SK-N-SH (cell line): ENCODE results near the gene KCNN3. TPM values are rescaled to one million over a fixed set of nuclear protein-coding genes. Genes with fewer than 3 reads are reported as not detected.
A peak's percentile ranks its signal among the peaks of the same experiment; 100 is the strongest.

ENCODE experiments used
- CTCF ChIA-PET: fragments of 300-600, 350-600 bp; formaldehyde crosslinking; extraction: SDS; loops from one replicate; lab custom pipeline; 2021; lab: Yijun Ruan, JAX
- POLR2A ChIA-PET: fragments of 350-600 bp; sonication (Branson Sonifier 250); formaldehyde crosslinking; extraction: SDS; loops from one replicate; lab custom pipeline; 2020; ENCODE audit warnings: antibody characterized with exemption, inconsistent platforms; lab: Yijun Ruan, JAX
- DNase-seq: peaks from one replicate; pipeline ENCODE4 v3.0.0; 2012
- H2AFZ ChIP-seq: fragments of 200-600 bp; sonication (generic); 2 replicates; pipeline ENCODE4 v1.8.1; 2016; ENCODE audit warnings: antibody characterized with exemption, mild to moderate bottlenecking, low read depth
- H3F3A ChIP-seq: fragments of 200-600 bp; sonication (generic); replicated peaks from 2 replicates; pipeline ENCODE3; 2016; ENCODE audit warnings: antibody characterized with exemption, mild to moderate bottlenecking; ENCODE audit not compliant: insufficient read depth
- H3K27ac ChIP-seq, 2 experiments: fragments of 200-500 bp in 1 of 2; fragments of 200-600 bp in 1 of 2; sonication (Bioruptor generic) in 1 of 2; sonication (generic), shearing (Covaris generic) in 1 of 2; 2 replicates each; pipeline versions ENCODE4 v1.5.1 to v1.6.1; 2014 to 2016; ENCODE audit warnings: low read depth in 2 of 2, inconsistent platforms in 1 of 2, low read length in 1 of 2, mild to moderate bottlenecking in 1 of 2, mixed read lengths in 1 of 2
- H3K27me3 ChIP-seq: fragments of 200-600 bp; sonication (generic), shearing (Covaris generic); 2 replicates; pipeline ENCODE4 v1.6.1; 2016; ENCODE audit warnings: mixed run types; ENCODE audit not compliant: insufficient read depth
- H3K36me3 ChIP-seq, 2 experiments: fragments of 200-500 bp in 1 of 2; fragments of 200-600 bp in 1 of 2; sonication (Bioruptor generic) in 1 of 2; sonication (generic) in 1 of 2; replicated peaks in 1 of 2; 2 replicates each; pipeline versions ENCODE3 to v1.5.1; 2014 to 2016; ENCODE audit warnings: low read length in 1 of 2, mild to moderate bottlenecking in 1 of 2; ENCODE audit not compliant: insufficient read depth in 2 of 2, control insufficient read depth in 1 of 2
- H3K4me1 ChIP-seq, 2 experiments: fragments of 200-500 bp in 1 of 2; fragments of 200-600 bp in 1 of 2; sonication (Bioruptor generic) in 1 of 2; sonication (generic), shearing (Covaris generic) in 1 of 2; 2 replicates each; pipeline versions ENCODE4 v1.5.1 to v1.6.1; 2014 to 2016; ENCODE audit warnings: low read depth in 1 of 2, low read length in 1 of 2, mixed run types in 1 of 2; ENCODE audit not compliant: insufficient read depth in 2 of 2, control insufficient read depth in 1 of 2
- H3K4me2 ChIP-seq: fragments of 200-600 bp; sonication (generic), shearing (Covaris generic); 2 replicates; pipeline ENCODE4 v1.6.1; 2017; ENCODE audit warnings: mixed run types
- H3K4me3 ChIP-seq, 2 experiments: fragments of 200-500 bp in 1 of 2; fragments of 200-600 bp in 1 of 2; sonication (Bioruptor generic) in 1 of 2; sonication (generic), shearing (Covaris generic) in 1 of 2; 2 replicates each; pipeline versions ENCODE4 v1.5.1 to v1.8.1; 2014 to 2016; ENCODE audit warnings: low read depth in 2 of 2, inconsistent platforms in 1 of 2, low read length in 1 of 2, mild to moderate bottlenecking in 1 of 2, mixed read lengths in 1 of 2, moderate library complexity in 1 of 2
- H3K79me2 ChIP-seq: fragments of 200-600 bp; sonication (generic); 2 replicates; pipeline ENCODE4 v1.8.1; 2017; ENCODE audit warnings: mild to moderate bottlenecking; ENCODE audit not compliant: insufficient read depth
- H3K9ac ChIP-seq: fragments of 200-600 bp; sonication (generic); 2 replicates; pipeline ENCODE4 v1.6.1; 2017; ENCODE audit warnings: mixed run types
- H3K9me2 ChIP-seq: fragments of 200-600 bp; sonication (generic); 2 replicates; pipeline ENCODE4 v1.6.1; 2017; ENCODE audit warnings: mixed run types
- H3K9me3 ChIP-seq: fragments of 200-600 bp; sonication (generic); 2 replicates; pipeline ENCODE4 v1.6.1; 2017; ENCODE audit warnings: mixed run types, mild to moderate bottlenecking, moderate library complexity
- H4K20me1 ChIP-seq: fragments of 200-600 bp; sonication (generic); 2 replicates; pipeline ENCODE4 v1.6.1; 2017; ENCODE audit warnings: mild to moderate bottlenecking, mixed run types; ENCODE audit not compliant: insufficient read depth
- CHD2 ChIP-seq: fragments of 150-350 bp; IDR thresholded peaks from 2 replicates; pipeline ENCODE4 v1.6.1; 2018; ENCODE audit warnings: low read length; ENCODE audit not compliant: partially characterized antibody
- FOSL2 ChIP-seq: IDR thresholded peaks from 2 replicates; pipeline ENCODE4 v1.4.0; 2012; ENCODE audit warnings: low read depth, mild to moderate bottlenecking, moderate library complexity, borderline replicate concordance
- FOXJ3 ChIP-seq: sonication (generic); formaldehyde crosslinking; IDR thresholded peaks from 2 replicates; pipeline ENCODE4 v1.5.1; 2020; ENCODE audit warnings: mild to moderate bottlenecking, missing genetic modification reagents
- GABPA ChIP-seq: IDR thresholded peaks from 2 replicates; pipeline ENCODE4 v1.4.0; 2012; ENCODE audit warnings: low read depth, mild to moderate bottlenecking
- IRF3 ChIP-seq: fragments of 150-350 bp; IDR thresholded peaks from 2 replicates; pipeline ENCODE4 v1.6.1; 2016; ENCODE audit warnings: mild to moderate bottlenecking, low read depth, low read length
- JUND ChIP-seq: IDR thresholded peaks from 2 replicates; pipeline ENCODE4 v1.4.0; 2012
- NFIC ChIP-seq: IDR thresholded peaks from 2 replicates; pipeline ENCODE4 v1.4.0; 2012; ENCODE audit warnings: borderline replicate concordance
- POLR2AphosphoS5 ChIP-seq: IDR thresholded peaks from 2 replicates; pipeline ENCODE4 v1.6.1; 2012; ENCODE audit warnings: low read depth, low read length
- RCOR1 ChIP-seq: fragments of 150-350 bp; IDR thresholded peaks from 2 replicates; pipeline ENCODE4 v1.6.1; 2017; ENCODE audit warnings: antibody characterized with exemption, low read length
- RFX5 ChIP-seq: IDR thresholded peaks from 2 replicates; pipeline ENCODE4 v1.6.1; 2012; ENCODE audit warnings: mild to moderate bottlenecking, improper control_type of control experiment, low read length
- TAF1 ChIP-seq: IDR thresholded peaks from 2 replicates; pipeline ENCODE4 v1.6.1; 2012; ENCODE audit warnings: low read depth, mild to moderate bottlenecking, low read length, moderate library complexity, borderline replicate concordance
- TCF12 ChIP-seq: IDR thresholded peaks from 2 replicates; pipeline ENCODE4 v1.4.0; 2012
- TEAD4 ChIP-seq: IDR thresholded peaks from 2 replicates; pipeline ENCODE4 v1.4.0; 2012; ENCODE audit warnings: mild to moderate bottlenecking, borderline replicate concordance; ENCODE audit not compliant: insufficient read depth
- YY1 ChIP-seq: IDR thresholded peaks from 2 replicates; pipeline ENCODE4 v1.4.0; 2012; ENCODE audit warnings: low read depth, mild to moderate bottlenecking
- WGBS: methylation state at CpG from one replicate; pipeline ENCODE4 v1.1.6; 2017; ENCODE audit warnings: low lambda C conversion rate; 5-methylcytosine and 5-hydroxymethylcytosine counted together
- polyA plus RNA-seq, 3 experiments: library from polyadenylated mRNA; depleted of rRNA; stranded (reverse); fragments of >200 nt; gene quantifications; 2 replicates each; pipeline ENCODE4 v1.2.3, GENCODE V29; 2012
- TF ChIP-seq, protein P1 (sequence below): fragments of 150-350 bp; IDR thresholded peaks from 2 replicates; pipeline ENCODE4 v1.6.1; 2017; ENCODE audit warnings: antibody characterized with exemption, low read length, low read depth, borderline replicate concordance
- TF ChIP-seq, protein P2 (sequence below): IDR thresholded peaks from 2 replicates; pipeline ENCODE4 v1.4.0; 2012; ENCODE audit warnings: low read depth, borderline replicate concordance
- TF ChIP-seq, protein P3 (sequence below): IDR thresholded peaks from 2 replicates; pipeline ENCODE4 v1.4.0; 2012; ENCODE audit warnings: low read depth, borderline replicate concordance
- TF ChIP-seq, protein P4 (sequence below): fragments of 200-600 bp; sonication (generic); IDR thresholded peaks from 2 replicates; pipeline ENCODE4 v1.6.1; 2017; ENCODE audit warnings: antibody characterized with exemption, mild to moderate bottlenecking, moderate library complexity

The KCNN3 gene
- polyA plus RNA-seq, 1 of the 3 experiments (the other 2 are of a cell fraction), result 0.16 TPM

DNA sequence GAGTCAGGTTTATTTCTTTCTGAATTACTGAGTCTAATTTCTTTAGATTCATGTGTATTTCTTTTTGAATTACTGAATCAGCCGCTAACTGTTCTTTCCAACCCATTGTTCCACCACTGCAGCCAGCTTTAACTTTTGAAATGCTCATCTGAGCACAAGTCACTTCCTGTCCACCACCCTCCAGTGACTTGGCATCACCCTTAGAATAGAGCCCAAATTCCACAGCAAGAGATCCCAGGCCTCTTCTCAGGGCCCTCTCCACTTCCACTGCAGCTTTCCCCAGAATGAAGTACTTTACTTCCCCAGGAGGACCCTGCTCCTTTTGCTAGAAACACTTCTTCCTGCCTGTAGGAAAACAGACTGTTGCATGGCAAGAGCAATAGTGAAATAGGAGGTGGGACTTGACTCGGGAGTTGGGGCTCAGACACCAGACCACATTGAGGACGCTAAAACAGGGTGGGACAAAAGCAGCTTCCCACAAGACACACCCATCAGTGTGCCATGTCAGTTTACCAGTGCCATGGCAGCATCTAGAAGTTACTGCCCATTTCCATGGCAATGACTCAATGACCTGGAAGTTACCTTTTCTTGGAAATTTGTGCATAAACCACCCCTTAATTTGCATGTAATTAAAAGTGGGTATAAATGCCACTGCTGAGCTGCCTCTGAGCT, 205.6 kb downstream of the KCNN3 start:
- H3F3A ChIP-seq, result no peaks in the 10 kb centered on the region
- H3K4me2 ChIP-seq, result no peak overlapping the region
- H3K27me3 ChIP-seq, result peaks cover 10% of the 10 kb centered on the region; the same call in 1 of the 2 replicates
- POLR2A ChIA-PET, result no interaction called here
- H3K27ac ChIP-seq, result no peak overlapping the region
- H3K9me2 ChIP-seq, result no peaks in the 10 kb centered on the region
- no peak for DNase-seq
- H2AFZ ChIP-seq, result no peak overlapping the region
- CTCF ChIA-PET, result interaction anchor here (1.0 to 3.9 kb wide), 7 partner anchors 17 to 281 kb away, joined by 3 to 27 read pairs (median 3); no protein-coding TSS in a partner anchor
- no peak overlapping the region for H3K4me3 ChIP-seq
- H3K4me1 ChIP-seq, result no peaks in the 10 kb centered on the region; a peak in 1 of 4 replicates
- WGBS, result 64% methylated on average over 3 of the region's 3 CpGs
- TF ChIP-seq YY1, result no peak
- no peaks in the 10 kb centered on the region for H3K36me3 ChIP-seq
- no peaks in the 10 kb centered on the region for H4K20me1 ChIP-seq
- no peaks in the 10 kb centered on the region for H3K9me3 ChIP-seq
- no peaks in the 10 kb centered on the region for H3K79me2 ChIP-seq
- H3K9ac ChIP-seq, result no peak overlapping the region

DNA sequence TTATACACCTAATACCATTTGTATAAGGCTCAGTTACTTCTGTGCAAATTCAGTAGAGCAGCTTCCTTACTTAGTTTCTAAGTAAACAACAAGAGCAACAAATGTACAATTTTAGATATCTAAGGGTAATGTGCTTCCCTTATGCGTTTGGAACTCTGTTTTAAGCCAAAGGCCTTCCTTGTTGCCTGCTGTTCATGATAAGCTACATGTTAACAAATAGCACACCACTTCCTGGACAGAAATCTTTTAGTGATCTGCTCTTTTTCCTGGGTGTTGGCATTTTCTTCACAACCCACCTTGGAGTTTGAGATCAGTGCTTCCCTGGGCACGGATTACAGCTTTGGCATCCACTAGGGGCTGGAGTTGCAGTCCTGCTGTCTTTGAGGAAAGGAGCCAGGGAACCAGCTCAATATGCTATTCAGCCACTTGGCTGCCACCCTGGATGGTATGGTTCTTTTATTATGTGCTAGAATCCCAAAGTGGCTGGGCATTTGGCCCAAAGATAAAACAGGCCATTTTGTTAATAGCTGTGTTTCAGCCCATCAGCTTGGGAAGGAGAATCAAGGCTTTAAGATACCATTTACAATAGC, 206.5 kb downstream of the KCNN3 start:
- Histone ChIP-seq H3K9ac (no peak overlapping the region), H3K27ac (no peak overlapping the region), H3F3A (no peaks in the 10 kb centered on the region), H3K79me2 (no peaks in the 10 kb centered on the region), H3K4me2 (no peak overlapping the region), H3K27me3 (peaks cover 17% of the 10 kb centered on the region; the same call in 1 of the 2 replicates), H3K4me3 (no peak overlapping the region), H3K9me3 (no peaks in the 10 kb centered on the region), H3K4me1 (no peaks in the 10 kb centered on the region; a peak in 1 of 4 replicates), H3K36me3 (no peaks in the 10 kb centered on the region), H3K9me2 (no peaks in the 10 kb centered on the region), H2AFZ (no peak overlapping the region), H4K20me1 (no peaks in the 10 kb centered on the region)
- CTCF ChIA-PET, result interaction anchor here (1.0 to 3.9 kb wide), 7 partner anchors 22 to 422 kb away, joined by 3 to 27 read pairs (median 3); no protein-coding TSS in a partner anchor
- 45% methylated on average over 2 of the region's 2 CpGs for WGBS
- TF ChIP-seq, protein P1, sequence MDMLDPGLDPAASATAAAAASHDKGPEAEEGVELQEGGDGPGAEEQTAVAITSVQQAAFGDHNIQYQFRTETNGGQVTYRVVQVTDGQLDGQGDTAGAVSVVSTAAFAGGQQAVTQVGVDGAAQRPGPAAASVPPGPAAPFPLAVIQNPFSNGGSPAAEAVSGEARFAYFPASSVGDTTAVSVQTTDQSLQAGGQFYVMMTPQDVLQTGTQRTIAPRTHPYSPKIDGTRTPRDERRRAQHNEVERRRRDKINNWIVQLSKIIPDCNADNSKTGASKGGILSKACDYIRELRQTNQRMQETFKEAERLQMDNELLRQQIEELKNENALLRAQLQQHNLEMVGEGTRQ, result no peak
- TF ChIP-seq POLR2AphosphoS5, result no peak
- no peak for TF ChIP-seq RCOR1
- TF ChIP-seq TCF12, result no peak
- TF ChIP-seq TAF1, result no peak
- TF ChIP-seq NFIC, result no peak
- no peak for TF ChIP-seq TEAD4
- no peak for TF ChIP-seq RFX5
- no peak for TF ChIP-seq GABPA
- TF ChIP-seq, protein P2, sequence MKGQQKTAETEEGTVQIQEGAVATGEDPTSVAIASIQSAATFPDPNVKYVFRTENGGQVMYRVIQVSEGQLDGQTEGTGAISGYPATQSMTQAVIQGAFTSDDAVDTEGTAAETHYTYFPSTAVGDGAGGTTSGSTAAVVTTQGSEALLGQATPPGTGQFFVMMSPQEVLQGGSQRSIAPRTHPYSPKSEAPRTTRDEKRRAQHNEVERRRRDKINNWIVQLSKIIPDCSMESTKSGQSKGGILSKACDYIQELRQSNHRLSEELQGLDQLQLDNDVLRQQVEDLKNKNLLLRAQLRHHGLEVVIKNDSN, result no peak
- no peak for TF ChIP-seq CHD2
- no peak for TF ChIP-seq YY1
- TF ChIP-seq IRF3, result no peak
- TF ChIP-seq FOXJ3 (CRISPR knock-in tag), result no peak
- TF ChIP-seq JUND, result no peak
- no peak for TF ChIP-seq FOSL2
- TF ChIP-seq, protein P3, sequence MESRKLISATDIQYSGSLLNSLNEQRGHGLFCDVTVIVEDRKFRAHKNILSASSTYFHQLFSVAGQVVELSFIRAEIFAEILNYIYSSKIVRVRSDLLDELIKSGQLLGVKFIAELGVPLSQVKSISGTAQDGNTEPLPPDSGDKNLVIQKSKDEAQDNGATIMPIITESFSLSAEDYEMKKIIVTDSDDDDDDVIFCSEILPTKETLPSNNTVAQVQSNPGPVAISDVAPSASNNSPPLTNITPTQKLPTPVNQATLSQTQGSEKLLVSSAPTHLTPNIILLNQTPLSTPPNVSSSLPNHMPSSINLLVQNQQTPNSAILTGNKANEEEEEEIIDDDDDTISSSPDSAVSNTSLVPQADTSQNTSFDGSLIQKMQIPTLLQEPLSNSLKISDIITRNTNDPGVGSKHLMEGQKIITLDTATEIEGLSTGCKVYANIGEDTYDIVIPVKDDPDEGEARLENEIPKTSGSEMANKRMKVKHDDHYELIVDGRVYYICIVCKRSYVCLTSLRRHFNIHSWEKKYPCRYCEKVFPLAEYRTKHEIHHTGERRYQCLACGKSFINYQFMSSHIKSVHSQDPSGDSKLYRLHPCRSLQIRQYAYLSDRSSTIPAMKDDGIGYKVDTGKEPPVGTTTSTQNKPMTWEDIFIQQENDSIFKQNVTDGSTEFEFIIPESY, result no peak
- TF ChIP-seq, protein P4, sequence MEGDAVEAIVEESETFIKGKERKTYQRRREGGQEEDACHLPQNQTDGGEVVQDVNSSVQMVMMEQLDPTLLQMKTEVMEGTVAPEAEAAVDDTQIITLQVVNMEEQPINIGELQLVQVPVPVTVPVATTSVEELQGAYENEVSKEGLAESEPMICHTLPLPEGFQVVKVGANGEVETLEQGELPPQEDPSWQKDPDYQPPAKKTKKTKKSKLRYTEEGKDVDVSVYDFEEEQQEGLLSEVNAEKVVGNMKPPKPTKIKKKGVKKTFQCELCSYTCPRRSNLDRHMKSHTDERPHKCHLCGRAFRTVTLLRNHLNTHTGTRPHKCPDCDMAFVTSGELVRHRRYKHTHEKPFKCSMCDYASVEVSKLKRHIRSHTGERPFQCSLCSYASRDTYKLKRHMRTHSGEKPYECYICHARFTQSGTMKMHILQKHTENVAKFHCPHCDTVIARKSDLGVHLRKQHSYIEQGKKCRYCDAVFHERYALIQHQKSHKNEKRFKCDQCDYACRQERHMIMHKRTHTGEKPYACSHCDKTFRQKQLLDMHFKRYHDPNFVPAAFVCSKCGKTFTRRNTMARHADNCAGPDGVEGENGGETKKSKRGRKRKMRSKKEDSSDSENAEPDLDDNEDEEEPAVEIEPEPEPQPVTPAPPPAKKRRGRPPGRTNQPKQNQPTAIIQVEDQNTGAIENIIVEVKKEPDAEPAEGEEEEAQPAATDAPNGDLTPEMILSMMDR, result no peak
- DNase-seq, result peak; percentile 25
- POLR2A ChIA-PET, result no interaction called here
